ENCODE data around the gene INSM2.

INSM2 gene

DNA sequence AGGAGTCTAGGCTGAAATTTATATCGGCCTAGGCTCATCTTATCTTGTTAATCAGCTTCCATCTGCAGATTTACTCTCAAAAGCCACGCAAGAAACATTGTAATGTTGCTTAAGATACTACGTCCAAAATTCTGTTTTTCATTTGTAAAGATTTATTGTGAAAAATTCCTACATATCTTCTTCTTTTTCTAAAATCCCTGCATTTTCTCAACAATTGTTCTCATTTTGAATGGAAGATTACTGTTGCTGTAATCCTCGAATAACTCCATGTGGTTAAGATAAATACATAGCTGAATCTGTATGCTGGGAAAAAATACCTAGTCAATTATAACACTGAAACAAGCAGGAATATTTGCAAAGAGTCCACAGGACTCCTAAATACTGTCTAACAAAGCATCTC lies 15.6 kb downstream of the INSM2 start:
- DNase-seq: no peak

DNA sequence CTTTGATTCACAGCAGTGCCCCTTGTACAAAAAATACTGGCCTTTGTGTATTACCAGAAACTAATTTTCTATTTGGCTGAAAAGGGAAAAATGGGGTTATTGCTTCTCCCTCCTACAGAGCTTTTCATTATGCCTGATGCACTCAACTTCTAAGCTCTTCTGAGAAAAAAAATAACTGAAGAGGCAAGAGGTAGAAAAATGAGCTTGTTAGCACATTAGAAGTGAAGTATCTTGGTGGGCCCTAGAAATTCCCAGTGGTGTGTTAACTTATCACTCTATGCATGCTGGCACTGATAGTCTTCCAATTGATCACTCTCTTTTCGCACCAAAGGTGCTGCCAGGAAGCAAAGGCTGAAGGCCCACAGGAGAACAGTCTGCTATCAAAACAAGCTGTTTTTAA lies 17.1 kb downstream of the INSM2 start:
- no peak for DNase-seq

DNA sequence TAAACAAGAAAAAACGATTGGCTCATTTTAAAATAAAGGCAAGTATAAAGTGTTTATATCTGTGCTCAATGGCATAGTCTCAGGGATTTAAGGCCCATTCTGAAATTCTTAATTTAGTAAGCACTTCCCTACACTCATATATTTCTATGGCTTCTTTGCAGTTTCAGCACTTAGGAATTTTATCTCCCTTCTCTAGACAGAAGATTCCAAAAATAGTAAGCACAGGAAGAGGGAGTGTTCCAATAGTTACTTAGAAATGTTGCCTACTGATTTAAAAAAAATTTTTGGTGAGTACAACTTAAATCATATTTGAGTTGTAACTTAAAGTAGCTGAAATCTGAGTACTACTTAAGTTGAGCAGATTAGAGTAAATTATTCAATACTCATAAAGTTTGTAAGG lies 19.8 kb downstream of the INSM2 start:
- DNase-seq: no peak

DNA sequence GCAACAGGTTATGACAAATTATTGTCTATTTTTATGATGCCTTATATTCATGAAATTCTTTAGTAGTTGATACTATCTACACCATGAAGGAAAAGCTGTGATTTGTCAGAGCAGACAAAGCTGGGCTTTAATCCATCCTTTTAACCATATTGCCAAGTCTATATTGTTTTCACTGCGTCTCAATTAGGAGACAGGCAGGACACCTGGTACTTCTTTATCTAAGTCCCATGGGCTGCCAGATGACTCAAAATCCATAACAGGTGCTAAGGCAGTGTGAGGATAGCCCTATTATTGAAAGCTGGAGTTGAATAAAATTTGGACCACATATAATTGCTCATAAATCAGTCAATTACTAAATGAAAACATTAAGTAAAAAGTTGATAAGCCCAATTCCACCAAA lies 22.6 kb downstream of the INSM2 start:
- DNase-seq: no peak

DNA sequence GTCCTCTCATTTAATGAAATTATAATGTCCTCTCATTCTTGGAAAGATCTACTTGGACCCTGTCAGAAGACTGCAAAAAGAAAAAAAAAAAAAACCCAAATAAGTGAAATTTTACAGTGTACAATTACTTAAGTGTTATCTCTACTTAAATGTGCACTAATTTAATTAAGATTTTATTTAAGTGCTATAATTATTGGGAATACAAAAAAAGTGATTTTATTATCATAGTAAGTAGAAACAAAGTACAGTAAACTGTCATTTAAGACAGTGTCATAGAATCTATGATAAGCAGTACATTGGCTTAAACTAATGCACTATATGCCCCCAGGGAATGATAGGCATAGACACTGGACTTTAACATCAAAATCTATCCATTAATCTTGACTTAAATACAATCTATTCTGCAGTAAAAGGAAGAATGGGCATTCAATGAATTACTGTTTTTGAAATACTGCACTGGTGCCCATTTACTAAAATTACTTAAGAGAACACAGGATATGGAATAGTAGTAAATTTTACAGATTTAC lies 23.3 kb downstream of the INSM2 start:
- no peak for DNase-seq

DNA sequence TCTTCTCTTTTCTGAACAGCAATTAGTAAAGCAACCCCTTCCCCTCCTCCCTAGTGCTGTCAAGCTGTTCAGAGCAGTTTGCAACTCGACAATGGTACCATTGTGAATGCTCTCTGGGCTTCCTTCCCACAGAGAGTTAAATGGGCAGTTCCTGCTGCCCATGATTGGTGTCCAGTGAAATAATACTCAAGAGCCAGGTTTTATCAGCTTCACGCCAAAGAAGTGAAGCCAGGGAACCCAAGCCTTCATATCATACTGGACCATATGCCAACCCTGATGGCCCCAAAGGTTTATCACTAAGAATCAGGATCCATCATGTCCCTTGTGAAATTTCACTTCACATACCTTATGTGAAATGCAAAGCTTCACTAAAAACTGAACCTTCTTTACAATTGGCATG lies 24.7 kb downstream of the INSM2 start:
- DNase-seq: no peak

DNA sequence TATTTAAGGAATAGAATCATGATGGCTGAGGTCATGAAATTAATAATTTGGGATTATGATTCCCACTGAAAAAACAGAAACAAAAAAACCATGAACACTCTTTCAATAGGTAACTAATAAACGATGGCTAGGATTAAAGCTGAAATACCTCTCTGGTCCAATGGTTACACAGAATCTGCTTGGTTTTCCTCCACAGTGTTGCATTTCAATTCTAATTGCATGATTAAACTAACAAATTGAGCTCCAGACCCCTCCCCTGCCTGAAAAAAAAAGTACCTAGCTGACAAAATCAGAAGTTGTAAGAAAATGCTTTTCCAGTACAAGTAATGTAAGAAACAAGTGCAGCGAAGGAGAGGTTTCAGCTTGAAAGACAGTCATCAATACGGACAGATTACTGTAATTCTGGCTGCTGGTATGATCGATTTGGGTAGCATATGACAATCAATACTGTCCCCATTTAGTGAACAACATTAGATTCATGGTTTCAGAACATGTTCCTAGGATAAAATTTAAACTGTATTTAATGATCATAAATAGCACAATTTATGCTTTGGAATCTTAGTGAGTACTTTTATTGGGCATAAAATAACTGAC lies 32.0 kb downstream of the INSM2 start:
- no peak for DNase-seq

DNA sequence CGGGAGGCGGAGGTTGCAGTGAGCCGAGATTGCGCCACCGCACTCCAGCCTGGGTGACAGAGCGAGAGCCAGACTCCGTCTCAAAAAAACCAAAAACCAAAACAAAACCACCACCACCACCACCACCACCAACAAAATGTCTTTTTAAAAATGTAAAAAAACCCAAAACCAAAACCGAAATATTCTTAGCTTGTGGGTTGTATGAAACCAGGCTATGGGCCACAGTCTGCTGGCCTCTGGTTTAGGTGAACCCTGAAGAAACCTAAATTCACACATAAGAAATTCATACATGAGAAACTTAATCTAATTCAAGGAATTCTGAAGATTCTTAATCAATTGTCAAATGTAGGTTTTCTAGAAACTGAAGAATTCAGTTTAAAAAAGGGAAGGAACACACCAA lies 37.6 kb downstream of the INSM2 start:
- no peak for DNase-seq

DNA sequence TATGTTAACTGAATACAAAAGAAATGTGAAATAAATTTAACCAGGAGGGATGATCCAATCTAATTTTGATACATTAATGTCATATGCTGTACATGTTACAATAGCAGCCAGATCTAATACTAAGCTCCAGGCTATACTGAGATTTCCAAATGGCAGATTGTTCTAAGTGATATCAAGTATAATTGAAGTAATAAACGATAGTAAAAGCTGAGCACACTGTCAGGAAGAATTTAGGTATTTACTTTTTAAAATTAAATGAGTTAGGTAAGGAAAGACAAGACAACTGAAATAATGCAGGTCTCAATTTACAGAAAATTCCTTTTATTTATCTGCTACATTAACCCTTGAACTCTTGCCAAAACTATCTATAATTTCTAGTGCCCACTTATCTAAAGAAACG lies 39.9 kb downstream of the INSM2 start:
- DNase-seq: no peak

DNA sequence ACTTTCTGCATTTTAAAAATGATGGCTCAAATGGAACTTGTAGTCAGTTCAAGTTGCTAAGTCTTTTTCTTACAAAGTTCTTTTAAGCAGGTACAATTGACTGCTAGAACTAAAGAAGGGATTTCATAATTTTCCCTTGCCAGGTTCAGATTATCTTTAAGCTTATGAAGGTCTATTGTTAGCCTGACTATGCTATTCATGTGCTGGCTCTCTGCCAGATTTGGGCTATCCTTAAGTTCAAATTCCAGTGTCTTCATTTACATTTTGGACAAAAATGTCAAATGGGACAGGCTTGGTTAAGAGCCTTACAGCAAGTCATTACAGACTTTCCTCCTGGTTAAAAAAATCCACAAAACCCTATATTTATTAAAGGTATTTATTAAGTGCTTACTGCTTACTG lies 42.3 kb downstream of the INSM2 start:
- DNase-seq: no peak

DNA sequence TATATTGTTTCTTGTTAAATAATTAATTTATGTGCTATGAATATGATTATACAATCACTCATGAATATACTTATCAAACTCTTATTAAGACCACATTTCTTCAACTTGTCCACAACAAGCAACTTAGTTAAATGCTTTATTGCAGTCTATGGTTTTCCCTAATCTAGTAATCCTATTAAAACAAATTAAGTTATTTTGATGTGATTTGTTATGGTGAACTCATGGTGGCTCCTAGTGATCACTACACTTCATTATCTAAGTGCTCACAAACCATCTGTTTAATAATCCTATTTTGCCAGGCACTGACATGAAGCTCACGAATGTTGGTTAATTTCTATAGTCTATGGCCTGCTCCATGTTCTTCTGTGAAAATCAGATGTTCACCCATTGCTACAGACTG lies 42.9 kb downstream of the INSM2 start:
- no peak for DNase-seq

DNA sequence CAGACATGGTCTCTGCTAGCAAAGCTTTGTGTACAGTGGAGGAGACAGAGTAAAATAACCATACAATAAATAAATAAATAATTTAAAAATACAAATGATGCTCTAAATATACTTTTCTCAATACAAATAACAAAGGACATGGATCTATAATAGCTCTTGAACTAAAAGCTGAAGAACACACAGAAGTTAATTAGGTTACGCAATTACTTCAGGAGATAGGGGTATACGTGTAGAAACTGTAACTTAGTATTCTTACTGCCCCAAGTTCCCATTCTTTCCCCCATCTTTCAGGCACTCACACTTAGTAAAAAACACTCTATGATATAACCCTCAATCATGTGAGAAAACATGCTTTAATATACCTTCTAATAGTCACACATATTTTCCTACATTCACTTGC lies 44.2 kb downstream of the INSM2 start:
- DNase-seq: no peak

DNA sequence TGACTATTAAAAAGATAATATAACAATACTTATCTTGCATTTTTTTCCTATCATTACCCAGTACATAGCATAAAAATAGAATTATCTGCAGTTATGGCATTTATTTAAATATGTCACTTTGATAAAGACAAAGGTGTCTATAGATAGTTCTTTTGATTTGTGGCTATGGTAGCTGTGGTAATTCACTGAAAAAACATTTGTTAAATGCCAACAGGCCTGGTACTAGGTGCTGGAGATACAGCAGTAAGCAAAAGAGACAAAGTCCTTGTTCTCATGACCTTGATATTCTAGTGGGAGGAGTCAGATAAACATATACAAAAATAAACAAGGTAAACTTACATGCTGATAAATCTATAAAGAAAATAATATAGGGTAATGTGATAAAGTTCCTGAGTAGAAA lies 44.7 kb downstream of the INSM2 start:
- DNase-seq: no peak
